Glomerular visceral epithelial cell (primary cell): ENCODE measurements around the gene LY6G6D.

Source experiments
- DNase-seq: peaks from one replicate; pipeline ENCODE4 v3.0.0-alpha.2; 2016; ENCODE audit errors: extremely low spot score

Gene LY6G6D

DNA sequence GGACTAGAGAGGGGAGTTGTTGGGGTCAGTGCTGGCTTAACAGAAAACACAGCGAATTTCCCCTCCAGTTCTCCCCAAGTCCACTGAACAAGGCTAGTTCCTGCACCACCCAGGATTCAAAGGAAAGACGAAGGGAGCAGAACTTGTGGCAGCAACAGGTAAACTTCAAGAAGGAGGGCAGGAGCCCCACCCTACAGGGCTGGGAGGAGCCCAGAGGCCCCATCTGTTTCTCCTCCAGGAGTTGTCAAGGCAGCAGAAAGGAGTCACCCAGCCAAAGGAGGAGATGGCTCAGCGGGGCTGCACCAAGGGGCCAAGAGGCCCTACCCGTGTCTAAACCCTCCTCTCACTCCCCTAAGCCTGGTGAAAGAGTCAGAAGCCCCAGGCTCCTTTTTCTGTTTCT is 49.0 kb downstream of the LY6G6D start:
- no peak for DNase-seq

GRCh38 chr6:31765559-31765909 is 50.4 kb downstream of the LY6G6D start:
- no peak for DNase-seq

GRCh38 chr6:31765910-31766794 is 51.0 kb downstream of the LY6G6D start:
- DNase-seq: no peak

- DNase-seq: no peak
These were observed 52.0 kb downstream of the LY6G6D start for GRCh38 chr6:31767096-31767645.
